NCI-H510A (cell line): Measurements from ENCODE around the gene KRTAP4-6.
"Not testable (repeated sequence)": the region's sequence is repeated elsewhere in the genome, so short reads cannot be mapped to it uniquely, and the experiment has no call there.

Experiments used
- DNase-seq: peaks from one replicate; lab custom pipeline; 2025; lab: John Stamatoyannopoulos, UW

KRTAP4-6 gene

GRCh38 chr17:41107941-41108450 lies 32.3 kb downstream of the KRTAP4-6 start:
- DNase-seq, result no peak

- DNase-seq, result not testable (repeated sequence)
Measured at GRCh38 chr17:41105347-41105746, 35.0 kb downstream of the KRTAP4-6 start, which contains the start of gene KRTAP4-9. Gene KRTAP4-9 (plus strand): TSS chr17:41105389. CDS start chr17:41105389, 0 bp downstream.

GRCh38 chr17:41104386-41105038 lies 35.8 kb downstream of the KRTAP4-6 start:
- not testable (repeated sequence) for DNase-seq

- no peak for DNase-seq
Measured at GRCh38 chr17:41103896-41104295, 36.4 kb downstream of the KRTAP4-6 start.

GRCh38 chr17:41101586-41102259 lies 38.6 kb downstream of the KRTAP4-6 start, which contains the start of gene KRTAP4-16:
Gene KRTAP4-16 (minus strand): TSS chr17:41102209. CDS start chr17:41102209, 0 bp downstream.
- DNase-seq, result no peak

- DNase-seq, result not testable (repeated sequence)
Measured at GRCh38 chr17:41099682-41100480, 40.5 kb downstream of the KRTAP4-6 start.

- DNase-seq, result no peak
Measured at GRCh38 chr17:41098481-41098880, 41.9 kb downstream of the KRTAP4-6 start.

- no peak for DNase-seq
Measured at GRCh38 chr17:41098042-41098441, 42.3 kb downstream of the KRTAP4-6 start, which contains the start of gene KRTAP4-8. Gene KRTAP4-8 (minus strand): TSS chr17:41098142. CDS start chr17:41098084, 58 bp downstream.

- no peak for DNase-seq
Measured at GRCh38 chr17:41096055-41096454, 44.3 kb downstream of the KRTAP4-6 start.
